ENCODE results near the gene CHRNB1.

The CHRNB1 gene

GRCh38 chr17:7414837-7415236, 30.0 kb upstream of the CHRNB1 start:
- TF ChIP-seq CTCF (IDR thresholded peaks at IDR 0.05) = no peak
- H3K27ac ChIP-seq = no peak overlapping the region
- no peaks in the 10 kb centered on the region for H3K36me3 ChIP-seq (ENCODE audit: control insufficient read depth, insufficient read depth, low read length)
- no peak overlapping the region for H2AFZ ChIP-seq
- no peak overlapping the region for H3K4me3 ChIP-seq (ENCODE audit: low read depth, low read length)
- no peaks in the 10 kb centered on the region for H3K4me1 ChIP-seq
- H3K79me2 ChIP-seq = no peaks in the 10 kb centered on the region
- H3K27me3 ChIP-seq (ENCODE audit: control insufficient read depth, insufficient read depth, low read length) = no peaks in the 10 kb centered on the region
- H3K4me2 ChIP-seq (ENCODE audit: low read length) = no peak overlapping the region
- H3K9me3 ChIP-seq (ENCODE audit: control insufficient read depth, low read length) = no peaks in the 10 kb centered on the region
- H3K9ac ChIP-seq = no peak overlapping the region

- H3K9me3 ChIP-seq (ENCODE audit: control insufficient read depth, low read length) = no peaks in the 10 kb centered on the region
- no peak for TF ChIP-seq CTCF (IDR thresholded peaks at IDR 0.05)
- H3K79me2 ChIP-seq = no peaks in the 10 kb centered on the region
- no peak overlapping the region for H3K27ac ChIP-seq
- H3K9ac ChIP-seq = no peak overlapping the region
- H3K36me3 ChIP-seq (ENCODE audit: control insufficient read depth, insufficient read depth, low read length) = no peaks in the 10 kb centered on the region
- no peak overlapping the region for H2AFZ ChIP-seq
- H3K4me3 ChIP-seq (ENCODE audit: low read depth, low read length) = no peak overlapping the region
- no peaks in the 10 kb centered on the region for H3K4me1 ChIP-seq
- H3K27me3 ChIP-seq (ENCODE audit: control insufficient read depth, insufficient read depth, low read length) = no peaks in the 10 kb centered on the region
- no peak overlapping the region for H3K4me2 ChIP-seq (ENCODE audit: low read length)
Measured at GRCh38 chr17:7415784-7416183, 29.1 kb upstream of the CHRNB1 start.

- Histone ChIP-seq H3K79me2 (no peaks in the 10 kb centered on the region), H3K9me3 (ENCODE audit: control insufficient read depth, low read length) (no peaks in the 10 kb centered on the region), H2AFZ (no peak overlapping the region), H3K27ac (no peak overlapping the region), H3K4me2 (ENCODE audit: low read length) (no peak overlapping the region), H3K36me3 (ENCODE audit: control insufficient read depth, insufficient read depth, low read length) (no peaks in the 10 kb centered on the region), H3K27me3 (ENCODE audit: control insufficient read depth, insufficient read depth, low read length) (no peaks in the 10 kb centered on the region), H3K4me1 (no peaks in the 10 kb centered on the region), H3K4me3 (ENCODE audit: low read depth, low read length) (no peak overlapping the region), H3K9ac (no peak overlapping the region)
- TF ChIP-seq CTCF (IDR thresholded peaks at IDR 0.05) = no peak
Measured at GRCh38 chr17:7416323-7416722, 28.5 kb upstream of the CHRNB1 start.

- H3K9me3 ChIP-seq (ENCODE audit: control insufficient read depth, low read length) = no peaks in the 10 kb centered on the region
- H3K27ac ChIP-seq = no peak overlapping the region
- H2AFZ ChIP-seq = no peak overlapping the region
- H3K36me3 ChIP-seq (ENCODE audit: control insufficient read depth, insufficient read depth, low read length) = no peaks in the 10 kb centered on the region
- H3K27me3 ChIP-seq (ENCODE audit: control insufficient read depth, insufficient read depth, low read length) = no peaks in the 10 kb centered on the region
- no peak overlapping the region for H3K4me3 ChIP-seq (ENCODE audit: low read depth, low read length)
- no peak overlapping the region for H3K9ac ChIP-seq
- no peak overlapping the region for H3K4me2 ChIP-seq (ENCODE audit: low read length)
- no peaks in the 10 kb centered on the region for H3K4me1 ChIP-seq
- no peak for TF ChIP-seq CTCF (IDR thresholded peaks at IDR 0.05)
- H3K79me2 ChIP-seq = no peaks in the 10 kb centered on the region
Measured at GRCh38 chr17:7417056-7417655, 27.7 kb upstream of the CHRNB1 start.

- Histone ChIP-seq H3K27ac (no peak overlapping the region), H3K4me3 (ENCODE audit: low read depth, low read length) (no peak overlapping the region), H3K9ac (no peak overlapping the region), H3K27me3 (ENCODE audit: control insufficient read depth, insufficient read depth, low read length) (no peaks in the 10 kb centered on the region), H3K79me2 (no peaks in the 10 kb centered on the region), H3K4me1 (no peaks in the 10 kb centered on the region), H3K36me3 (ENCODE audit: control insufficient read depth, insufficient read depth, low read length) (no peaks in the 10 kb centered on the region), H3K9me3 (ENCODE audit: control insufficient read depth, low read length) (no peaks in the 10 kb centered on the region), H2AFZ (no peak overlapping the region), H3K4me2 (ENCODE audit: low read length) (no peak overlapping the region)
- no peak for TF ChIP-seq CTCF (IDR thresholded peaks at IDR 0.05)
Measured at GRCh38 chr17:7418472-7419152, 26.2 kb upstream of the CHRNB1 start.

Measured in parathyroid adenoma (tissue), 2 donors.